Stimulated activated naive CD4-positive, alpha-beta T cell treated with Interleukin-2 at 50 U/mL for 16 hours (primary cell): ENCODE data around the gene PLK3.
"Not testable (repeated sequence)": the region's sequence is repeated elsewhere in the genome, so short reads cannot be mapped to it uniquely, and the experiment has no call there.

Source experiments
- DNase-seq: peaks from one replicate; lab custom pipeline; 2025; lab: John Stamatoyannopoulos, UW

PLK3 gene

DNA sequence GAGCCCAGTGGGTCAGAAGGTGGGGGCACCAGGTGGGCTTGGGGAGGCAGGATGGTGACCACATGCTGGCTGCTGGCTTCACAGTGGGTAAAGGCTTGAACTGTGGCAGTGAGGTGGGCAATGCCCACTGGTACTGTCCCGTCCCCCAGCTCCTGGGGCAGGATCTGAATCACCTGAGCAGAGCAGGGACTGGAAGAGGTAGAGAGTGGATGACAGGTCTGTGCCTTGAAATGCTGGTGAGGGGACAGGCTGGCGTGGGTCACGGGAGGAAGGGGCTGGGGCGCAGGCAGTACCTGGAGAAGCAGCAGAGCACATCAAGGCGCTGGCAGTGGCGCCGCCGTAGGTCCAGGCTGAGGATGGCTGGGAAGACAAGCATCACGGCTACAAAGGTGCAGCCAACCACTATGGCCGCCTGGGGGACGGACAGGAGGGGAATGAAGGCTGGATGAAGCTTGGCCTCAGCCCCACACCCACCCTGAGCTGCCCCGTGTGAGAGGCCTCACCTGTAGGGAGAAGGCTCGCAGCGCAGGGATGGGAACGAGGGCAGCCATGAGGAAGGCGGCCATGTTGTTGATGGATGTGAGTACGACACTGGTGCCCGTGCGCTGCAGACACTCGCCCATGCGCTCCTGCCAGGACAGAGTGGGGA, 27.9 kb downstream of the PLK3 start:
- no peak for DNase-seq

DNA sequence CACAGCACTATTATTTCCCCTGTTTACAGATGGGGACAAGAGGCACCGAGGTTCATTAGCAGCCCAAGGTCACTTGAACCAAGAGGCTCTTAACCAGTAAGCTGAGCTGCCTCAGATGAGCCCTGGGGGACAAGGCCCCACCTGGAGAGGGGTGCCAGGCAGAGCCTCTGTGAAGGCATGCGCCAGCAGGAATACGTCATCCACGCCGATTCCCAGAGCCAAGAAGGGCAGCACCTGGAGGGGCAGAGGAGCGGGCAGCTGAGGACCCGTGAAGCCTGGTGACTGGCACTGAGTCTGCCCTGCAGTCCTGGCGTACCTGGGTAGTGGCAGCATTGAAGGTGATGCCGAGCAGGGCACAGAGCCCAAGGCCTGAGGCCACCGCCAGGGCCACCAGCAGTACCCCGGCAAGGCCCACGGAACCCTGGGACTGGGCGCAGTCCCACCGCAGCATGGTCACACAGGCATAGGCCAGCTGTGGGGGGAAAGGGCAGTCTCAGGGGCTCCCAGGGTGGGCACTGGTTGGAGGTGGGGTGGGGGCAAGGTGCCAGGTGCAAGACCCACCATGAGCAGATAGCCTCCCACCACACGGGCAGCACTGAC, 28.8 kb downstream of the PLK3 start:
- DNase-seq = no peak

DNA sequence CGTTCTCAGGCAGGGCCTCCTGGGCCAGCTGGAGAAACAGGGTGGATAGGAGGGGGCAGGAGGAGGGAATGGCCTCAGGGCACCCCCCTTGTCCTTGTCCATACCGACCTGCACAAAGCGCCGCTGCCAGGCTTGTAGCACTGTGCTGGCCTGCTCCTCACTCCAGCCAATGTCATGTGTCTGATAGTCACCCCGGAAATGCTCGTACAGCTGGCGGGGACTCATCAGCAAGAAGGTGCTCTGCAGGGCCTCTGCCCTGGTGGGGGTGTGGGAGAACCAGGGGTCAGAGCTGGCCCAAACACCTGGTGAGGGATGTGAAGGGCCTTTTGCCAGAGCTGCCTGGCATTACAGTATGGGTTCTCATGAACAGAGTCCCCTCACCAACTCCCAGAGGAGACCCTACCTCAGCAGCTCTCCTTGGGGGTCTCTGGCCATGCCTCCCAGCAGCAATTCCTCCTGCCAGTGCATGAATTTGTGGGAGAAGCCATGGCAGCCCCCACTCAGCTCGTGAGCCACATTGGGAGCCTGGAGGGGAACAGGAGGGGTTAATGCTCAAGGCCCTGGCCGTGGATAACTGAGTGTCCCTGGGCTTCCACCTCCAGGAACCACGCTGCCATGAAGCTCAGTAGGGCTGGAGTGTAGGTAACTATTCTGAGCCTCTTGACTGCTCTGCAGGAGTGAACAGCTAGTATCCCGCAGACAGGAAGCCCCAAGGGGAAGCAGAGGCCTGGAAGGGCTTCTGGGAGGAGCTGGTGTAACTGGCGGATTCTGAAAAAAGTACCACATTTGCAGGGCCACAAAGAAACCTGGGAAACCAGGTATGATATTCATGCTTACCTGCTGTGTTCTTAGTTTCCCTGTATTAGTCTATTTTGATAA, 29.6 kb downstream of the PLK3 start:
- DNase-seq = no peak

DNA sequence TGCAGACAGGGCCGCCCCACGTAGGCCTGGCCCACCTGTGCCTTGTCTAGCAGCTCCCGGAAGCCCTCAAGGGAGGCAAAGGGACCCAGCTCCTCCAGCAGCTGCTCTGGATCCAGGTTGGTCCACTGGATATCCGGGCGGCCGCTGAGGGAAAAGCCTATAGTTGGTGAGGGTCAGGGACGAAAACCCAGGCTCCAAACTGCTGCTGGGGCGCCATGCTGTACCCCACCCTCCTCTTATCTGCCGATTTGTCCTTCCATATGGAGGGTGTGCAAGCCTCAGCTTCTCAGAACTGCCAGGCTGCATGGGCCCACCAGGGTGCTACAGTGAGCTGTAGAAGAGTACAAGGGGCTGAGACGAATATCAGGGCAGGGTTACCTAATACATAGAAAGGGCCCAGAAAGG, 30.7 kb downstream of the PLK3 start:
- DNase-seq = no peak

DNA sequence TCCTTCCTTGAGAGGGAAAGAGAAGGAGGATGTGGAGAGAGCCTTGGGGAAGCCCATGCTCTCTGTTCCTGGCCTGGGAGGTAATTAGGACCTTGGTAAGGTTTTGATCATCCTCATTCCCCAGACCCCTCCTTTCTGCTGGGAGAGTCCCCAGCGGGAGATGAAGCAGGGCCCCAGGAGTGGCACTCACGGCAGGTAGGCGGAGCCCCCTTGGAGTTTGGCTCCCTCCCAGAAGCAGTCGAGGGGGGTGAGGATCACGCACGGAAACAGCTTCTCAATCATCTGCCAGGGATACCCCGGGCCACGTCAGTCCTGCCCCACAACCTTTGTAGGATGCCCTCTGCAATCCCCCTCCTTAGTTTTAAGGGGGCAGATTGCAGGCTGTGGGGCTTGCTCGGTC, 31.3 kb downstream of the PLK3 start:
- no peak for DNase-seq

DNA sequence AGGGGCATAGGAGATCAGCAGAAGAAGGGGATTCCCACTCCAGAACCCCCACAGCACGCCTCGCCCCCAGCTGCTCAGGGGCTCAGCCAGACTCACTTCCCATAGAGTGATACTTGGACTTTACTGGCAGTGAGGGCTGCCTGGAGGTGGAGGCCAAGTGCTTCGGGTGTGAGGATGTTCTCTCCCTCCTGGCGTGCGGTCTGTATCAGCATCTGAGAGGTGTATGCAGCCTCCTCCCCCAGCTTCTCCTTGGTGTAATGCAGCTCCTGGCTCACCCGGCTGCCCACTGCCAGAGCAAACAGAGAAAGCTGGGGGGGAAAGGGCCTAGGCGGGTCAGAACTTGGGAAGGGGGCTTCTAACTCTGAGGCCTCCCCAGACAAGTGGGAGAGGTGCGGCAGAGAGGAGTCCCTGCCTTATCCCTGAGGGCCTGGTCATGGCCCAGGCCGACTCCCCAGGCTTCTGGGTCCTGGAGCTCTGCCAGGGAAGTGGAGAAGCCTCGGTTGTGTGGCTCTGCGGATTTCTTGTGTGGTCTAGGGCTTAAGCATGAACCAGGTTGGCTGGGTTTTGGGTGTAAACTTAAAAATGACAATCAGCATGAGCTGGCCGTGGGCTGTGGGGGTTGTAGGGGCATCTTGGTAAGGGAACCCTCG, 32.0 kb downstream of the PLK3 start:
- DNase-seq = no peak

DNA sequence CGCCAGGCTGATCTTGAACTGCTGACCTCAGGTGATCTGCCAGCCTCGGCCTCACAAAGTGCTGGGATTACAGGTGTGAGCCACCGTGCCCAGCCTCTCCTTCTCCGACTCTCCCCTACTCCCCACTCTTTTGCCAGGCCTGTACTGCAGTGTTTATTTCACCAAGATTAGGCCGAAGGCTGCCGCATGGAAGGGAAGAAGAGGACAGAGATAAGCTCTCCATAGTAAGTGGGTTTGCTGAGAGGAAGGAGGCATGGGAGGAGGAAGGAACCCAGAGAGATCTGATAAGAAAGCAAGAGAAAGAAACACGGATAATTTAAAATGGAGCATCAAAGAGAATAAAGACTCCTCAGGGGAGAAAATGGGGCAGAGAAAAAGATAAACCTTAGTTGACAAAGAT, 34.2 kb downstream of the PLK3 start:
- no peak for DNase-seq

DNA sequence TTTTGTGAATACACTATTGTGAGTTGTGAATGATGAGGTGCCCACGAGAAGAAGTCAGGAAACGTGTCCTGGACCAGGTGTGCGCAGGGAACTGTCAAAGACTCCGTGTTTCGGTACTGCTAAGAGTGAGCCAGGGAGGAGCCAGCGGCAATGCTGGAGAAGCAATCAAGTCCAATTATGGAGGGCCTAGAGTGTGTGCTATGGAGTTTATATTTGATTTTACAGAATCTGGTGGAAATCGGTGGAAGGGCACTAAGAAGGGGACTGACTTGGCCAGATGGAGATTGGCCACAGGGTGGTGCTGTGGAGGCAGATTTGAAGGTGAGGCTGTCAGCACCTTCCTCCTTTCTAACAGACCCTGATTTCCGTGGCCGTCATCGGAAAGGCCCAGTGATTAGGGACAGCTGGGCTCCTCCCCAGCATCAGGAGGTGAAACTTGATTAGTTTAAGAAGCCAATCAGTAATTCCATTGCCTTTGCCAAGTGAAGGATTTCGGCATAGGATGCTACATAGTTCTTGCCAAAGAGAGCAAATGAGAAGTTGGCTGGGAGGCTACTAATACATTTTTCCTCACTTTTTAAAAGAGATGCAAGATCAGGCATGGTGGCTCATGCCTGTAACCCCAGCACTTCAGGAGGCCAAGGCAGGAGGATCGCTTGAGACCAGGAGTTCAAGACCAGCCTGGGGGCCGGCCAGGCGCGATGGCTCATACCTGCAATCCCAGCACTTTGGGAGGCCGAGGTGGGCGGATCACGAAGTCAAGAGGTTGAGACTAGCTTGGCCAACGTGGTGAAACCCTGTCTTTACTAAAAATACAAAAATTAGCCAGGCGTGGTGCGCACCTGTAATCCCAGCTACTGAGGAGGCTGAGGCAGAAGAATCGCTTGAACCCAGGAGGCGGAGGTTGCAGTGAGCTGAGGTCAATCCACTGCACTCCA, 35.8 kb downstream of the PLK3 start:
- peak; percentile 81 for DNase-seq

DNA sequence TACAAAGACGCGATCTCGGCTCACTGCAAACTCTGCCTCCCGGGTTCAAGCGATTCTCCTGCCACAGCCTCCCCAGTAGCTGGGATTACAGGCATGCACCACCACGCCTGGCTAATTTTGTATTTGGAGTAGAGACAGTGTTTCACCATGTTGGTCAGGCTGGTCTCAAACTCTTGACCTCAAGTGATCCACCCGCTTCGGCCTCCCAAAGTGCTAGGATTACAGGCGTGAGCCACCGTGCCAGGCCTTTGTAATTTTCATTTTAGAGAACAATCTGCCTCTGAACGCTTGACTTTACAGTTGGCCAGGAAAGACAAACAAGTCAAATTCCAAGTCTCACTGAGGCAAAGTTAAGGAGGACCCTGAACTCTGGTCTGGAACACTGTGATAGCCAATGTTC, 38.1 kb downstream of the PLK3 start:
- DNase-seq = not testable (repeated sequence)

DNA sequence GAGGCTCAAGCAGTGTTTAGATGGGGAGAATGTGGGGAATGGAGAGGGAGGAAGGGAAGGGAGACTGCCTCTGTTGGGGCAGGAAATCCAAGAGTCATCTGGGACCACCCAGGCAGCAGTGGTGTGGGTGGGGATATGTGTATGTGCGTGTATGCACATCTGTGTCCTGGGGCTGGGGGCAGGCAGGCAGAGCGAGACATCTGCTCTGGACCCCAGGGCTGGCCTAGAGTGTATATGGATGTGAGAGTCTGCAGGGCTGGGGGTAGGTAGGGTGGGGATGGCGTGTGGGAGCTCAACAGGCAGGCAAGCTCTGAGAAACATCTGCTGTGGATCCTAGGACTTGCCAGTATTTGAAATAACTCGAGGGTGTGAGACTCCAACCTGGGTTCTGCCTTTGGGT, 39.4 kb downstream of the PLK3 start:
- no peak for DNase-seq

DNA sequence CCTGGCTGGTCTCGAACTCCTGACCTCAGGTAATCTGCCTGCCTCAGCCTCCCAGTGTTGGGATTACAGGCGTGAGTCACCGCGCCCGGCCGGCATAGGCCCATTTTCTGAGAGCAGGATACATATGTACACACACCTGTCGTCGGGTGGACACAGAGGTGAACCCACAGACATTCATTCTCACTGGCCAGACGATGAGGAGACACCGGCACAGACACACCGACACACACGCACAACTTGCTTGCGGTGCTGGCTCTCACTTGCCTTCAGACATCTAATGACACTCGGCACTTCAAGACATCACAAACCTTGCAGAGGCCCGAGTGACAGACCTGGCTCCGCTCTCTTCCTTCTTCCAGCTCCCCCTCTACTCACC, 42.3 kb downstream of the PLK3 start:
- no peak for DNase-seq

DNA sequence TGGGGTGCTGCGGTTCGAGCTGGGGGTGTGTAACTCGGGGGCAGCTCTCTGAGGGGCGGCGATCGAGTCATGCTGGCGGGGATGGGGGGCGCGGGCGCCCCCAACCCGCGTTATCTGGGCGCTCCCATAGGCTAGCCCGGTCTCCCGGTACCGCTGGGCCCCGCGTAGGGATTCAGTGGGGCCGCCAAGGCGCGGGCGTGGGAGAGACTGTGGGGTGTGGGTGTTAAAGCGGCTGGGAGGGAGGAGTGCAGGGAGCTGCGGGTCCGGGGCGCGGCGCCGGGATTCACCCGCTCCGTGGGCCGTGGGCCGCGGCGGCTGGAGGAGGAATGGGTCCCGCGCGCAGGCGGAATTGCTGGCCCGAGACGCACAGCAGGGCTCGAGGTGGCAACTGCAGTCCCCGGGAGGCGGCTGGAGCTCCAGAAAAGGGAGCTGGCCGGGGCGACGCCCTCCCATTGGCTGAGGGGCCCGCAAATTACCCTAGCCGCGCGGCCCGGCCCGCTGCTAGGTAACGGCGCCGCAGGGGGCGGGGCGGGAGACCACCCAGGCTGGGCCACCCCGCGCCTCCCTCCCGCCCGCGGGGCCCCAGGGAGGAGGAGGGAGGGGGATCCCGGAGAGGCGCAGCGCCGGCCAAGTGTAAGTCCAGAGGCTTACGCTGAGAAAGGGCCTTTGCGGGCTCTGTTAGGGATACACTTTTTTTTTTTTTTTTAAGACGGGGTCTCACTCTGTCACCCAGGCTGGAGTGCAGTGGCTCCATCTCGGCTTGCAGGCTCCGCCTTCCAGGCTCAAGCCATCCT, 42.9 kb downstream of the PLK3 start, which contains the start of gene PTCH2:
Gene PTCH2 (minus strand): TSS at position 392 of the 794 bp plus-strand sequence. CDS start 321 bp downstream, at position 71.
- no peak for DNase-seq

DNA sequence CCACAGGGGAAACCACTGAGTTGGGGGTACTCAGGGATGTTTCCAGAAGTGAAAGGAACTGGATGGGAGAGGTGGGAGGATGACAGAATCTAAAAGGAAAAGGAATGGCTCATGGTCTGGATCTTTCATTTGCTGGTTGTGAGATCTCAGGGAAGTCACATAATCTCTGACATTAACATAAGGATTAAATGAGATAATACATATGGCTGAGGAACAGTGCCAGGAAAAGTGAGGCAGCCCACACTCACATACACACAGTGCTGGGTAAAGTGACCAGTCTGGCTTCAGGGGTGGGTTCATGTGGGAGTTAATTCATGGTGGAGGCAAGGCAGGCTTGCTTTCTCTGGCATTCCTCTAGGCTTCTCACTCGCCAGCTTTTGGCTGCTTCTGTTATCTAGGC, 46.8 kb downstream of the PLK3 start:
- no peak for DNase-seq

DNA sequence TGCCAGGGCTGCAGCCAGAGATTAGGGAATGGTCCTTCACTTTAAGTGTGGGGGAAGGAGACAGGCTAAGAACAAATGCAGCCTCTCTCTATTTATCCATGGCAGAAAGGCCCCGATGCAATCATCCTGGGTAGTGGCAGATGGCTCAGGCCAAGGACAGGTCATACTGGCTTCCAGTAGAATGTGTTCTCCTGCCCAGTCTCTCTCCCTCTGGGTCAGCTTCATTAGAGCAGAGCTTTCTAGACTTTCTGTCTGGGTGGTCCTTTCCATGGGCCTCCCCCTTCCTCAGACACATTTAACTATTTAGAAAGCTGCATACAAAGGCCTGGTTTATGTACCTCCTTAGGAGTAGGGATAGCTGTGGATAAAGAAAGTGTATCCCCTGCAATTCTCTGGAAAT, 47.7 kb downstream of the PLK3 start:
- no peak for DNase-seq

DNA sequence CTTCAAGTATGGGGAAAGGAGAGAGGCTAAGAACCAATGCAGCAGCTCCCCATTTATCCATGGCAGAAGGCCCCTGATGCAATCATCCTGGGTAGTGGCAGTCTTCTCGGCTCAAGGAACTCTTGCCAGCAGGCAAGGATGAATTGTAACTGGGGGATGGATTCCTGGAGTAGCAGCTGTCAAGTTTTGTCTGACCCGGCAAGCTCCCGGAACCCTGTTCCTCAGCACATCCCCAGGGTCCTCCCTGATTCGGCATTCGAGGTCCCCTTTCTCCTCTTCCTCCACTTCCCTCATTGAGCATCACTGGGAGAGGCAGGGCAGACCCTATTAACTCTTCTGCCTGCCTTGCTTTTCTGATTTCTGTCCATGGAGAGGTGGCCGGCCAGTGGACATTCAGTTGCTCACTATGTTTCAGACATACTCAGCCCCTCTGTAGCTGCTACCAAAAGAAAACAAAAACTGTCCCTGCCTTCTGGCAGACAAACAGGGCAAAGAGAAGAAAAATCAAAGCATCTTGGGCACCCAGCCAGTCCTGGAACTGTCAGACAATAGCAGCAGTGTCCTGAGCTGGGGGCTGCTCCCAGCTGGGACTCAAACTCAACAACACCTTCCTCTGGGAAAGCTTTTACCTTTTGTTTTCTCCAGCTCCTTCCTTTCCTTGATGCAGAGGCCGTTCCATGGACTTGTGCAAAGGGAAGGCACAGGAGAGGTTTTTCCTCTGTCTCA, 48.4 kb downstream of the PLK3 start:
- DNase-seq = no peak

DNA sequence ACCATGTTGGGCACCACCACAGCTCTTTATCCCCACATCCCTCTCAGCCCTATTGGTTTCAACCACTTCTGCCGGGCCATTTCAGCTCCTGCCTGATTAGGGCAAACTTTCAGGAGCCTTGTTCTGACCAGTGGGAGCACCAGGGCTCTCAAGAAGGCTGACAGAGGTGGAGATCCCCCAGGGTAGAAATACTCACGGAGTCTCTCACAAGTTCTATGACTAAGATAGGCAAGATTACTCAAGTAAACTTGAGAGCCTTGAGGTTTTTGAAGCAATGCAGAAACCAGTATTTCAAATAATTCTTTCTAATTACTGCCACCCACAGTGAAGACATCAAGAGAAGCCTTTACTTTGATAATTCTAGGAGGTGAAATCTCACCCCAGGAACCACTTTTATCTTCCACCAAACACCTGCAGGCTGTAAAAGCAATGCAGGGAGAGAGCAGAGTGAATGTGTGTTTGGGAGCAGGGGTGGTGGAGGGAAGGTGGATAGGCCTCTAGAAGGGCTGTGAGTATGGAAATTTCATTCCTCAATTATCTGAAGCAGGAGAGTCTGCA, 49.5 kb downstream of the PLK3 start:
- no peak for DNase-seq

DNA sequence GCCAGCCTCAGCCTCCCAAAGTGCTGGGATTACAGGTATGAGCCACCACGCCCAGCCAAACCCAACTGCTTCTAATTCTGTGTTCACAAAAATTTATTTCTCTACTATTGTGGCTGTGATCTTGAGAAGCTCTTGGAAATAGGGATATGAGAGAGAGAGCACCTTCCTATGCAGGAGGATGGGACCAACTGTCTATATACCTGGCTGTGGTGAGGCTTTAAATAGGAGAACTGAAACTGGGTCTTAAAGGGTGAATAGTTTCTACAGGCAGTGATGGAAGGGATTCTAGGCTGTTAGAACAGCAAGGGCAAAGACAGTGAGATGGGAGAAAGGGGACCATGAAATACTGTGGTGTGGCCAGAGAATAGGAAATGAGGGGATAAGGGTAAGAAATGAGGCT, 51.1 kb downstream of the PLK3 start:
- no peak for DNase-seq

DNA sequence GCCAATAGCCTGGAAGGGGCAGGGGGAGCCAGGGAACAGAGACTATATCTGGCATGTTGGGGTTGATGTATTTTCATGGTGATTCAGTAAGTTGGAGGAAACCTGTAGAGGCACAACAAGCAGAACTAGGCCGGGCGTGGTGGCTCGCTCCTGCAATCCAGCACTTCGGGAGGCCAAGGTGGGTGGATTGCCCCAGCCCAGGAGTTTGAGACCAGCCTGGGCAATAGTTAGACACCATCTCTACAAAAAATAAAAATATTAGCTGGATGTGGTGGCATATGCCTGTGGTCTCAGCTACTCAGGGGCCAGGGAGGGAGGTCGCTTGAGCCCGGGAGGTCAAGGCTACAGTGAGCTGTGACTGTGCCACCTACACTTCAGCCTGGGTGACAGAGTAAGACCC, 53.0 kb downstream of the PLK3 start:
- no peak for DNase-seq

DNA sequence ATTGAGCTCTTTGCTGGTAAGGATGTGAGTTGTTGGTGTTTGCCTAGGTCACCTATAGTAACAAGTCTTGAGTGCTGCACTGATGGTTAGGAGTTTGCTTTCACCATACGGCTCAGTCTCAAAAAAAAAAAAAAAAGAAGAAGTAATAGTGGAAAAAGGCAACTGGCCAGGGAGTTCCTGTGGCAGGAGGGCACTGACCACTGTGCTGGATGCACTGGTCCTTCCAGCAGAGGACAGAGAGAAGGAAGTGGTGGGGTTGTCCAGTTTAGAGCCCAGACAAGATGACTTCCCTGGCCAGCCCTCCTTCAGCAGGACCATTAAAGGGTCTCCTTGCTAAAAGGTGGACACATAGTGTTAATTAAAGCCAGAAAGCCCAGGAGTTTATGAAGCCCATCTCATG, 54.8 kb downstream of the PLK3 start:
- DNase-seq = no peak
